MCF 10A (cell line): Measurements from ENCODE around the gene MAPKBP1. TPM values are rescaled to one million over a fixed set of nuclear protein-coding genes. Genes with fewer than 3 reads are reported as not detected.

Experiments used
- BruUV-seq: library from RNA; stranded (reverse); fragments of 400-500 nt; replicated peaks from 2 replicates; lab custom pipeline; 2021; lab: Mats Ljungman, UMichigan
- CTCF ChIA-PET: fragments of 300-600 bp; sonication (Branson Sonifier 250); formaldehyde crosslinking; extraction: SDS; loops from one replicate; lab custom pipeline; 2021; ENCODE audit warnings: antibody characterized with exemption, inconsistent platforms; lab: Yijun Ruan, JAX
- POLR2A ChIA-PET: fragments of 300-600, 350-650 bp; sonication (Branson Sonifier 250); formaldehyde crosslinking; extraction: SDS; loops from one replicate; lab custom pipeline; 2020; ENCODE audit warnings: antibody characterized with exemption, inconsistent platforms; lab: Yijun Ruan, JAX
- DNase-seq: peaks from one replicate; pipeline ENCODE4 v3.0.0-alpha.2; 2018; ENCODE audit not compliant: unreplicated experiment
- H3K27ac Mint-ChIP-seq: one replicate; pipeline ENCODE4 v1.8.0; 2022; ENCODE audit warnings: mild to moderate bottlenecking, low read depth, mixed read lengths; ENCODE audit not compliant: unreplicated experiment
- H3K27me3 Mint-ChIP-seq: one replicate; pipeline ENCODE4 v1.8.0; 2022; ENCODE audit warnings: mixed read lengths; ENCODE audit not compliant: insufficient read depth, unreplicated experiment
- H3K36me3 Mint-ChIP-seq: one replicate; pipeline ENCODE4 v1.8.0; 2022; ENCODE audit warnings: mild to moderate bottlenecking, moderate library complexity, mixed read lengths; ENCODE audit not compliant: insufficient read depth, unreplicated experiment
- H3K4me1 Mint-ChIP-seq: one replicate; pipeline ENCODE4 v1.8.0; 2022; ENCODE audit warnings: mixed read lengths; ENCODE audit not compliant: insufficient read depth, unreplicated experiment
- H3K4me3 Mint-ChIP-seq: one replicate; pipeline ENCODE4 v1.8.0; 2022; ENCODE audit warnings: mild to moderate bottlenecking, moderate library complexity, mixed read lengths; ENCODE audit not compliant: unreplicated experiment
- H3K9me3 Mint-ChIP-seq: one replicate; pipeline ENCODE4 v1.8.0; 2022; ENCODE audit warnings: mixed read lengths; ENCODE audit not compliant: unreplicated experiment
- intact Hi-C: fragments of 100-400 bp; cut with micrococcal nuclease; formaldehyde crosslinking; loops from 2 replicates; pipeline ENCODE4 v1.14.1; 2022
- total RNA-seq: library from RNA; stranded (reverse); gene quantifications from 2 replicates; pipeline ENCODE4 v1.2.3, GENCODE V29; 2022
- TF ChIP-seq, protein P1 (sequence below): fragments of 200-600 bp; IDR thresholded peaks from one replicate; pipeline ENCODE4 v1.8.0; 2022; ENCODE audit warnings: antibody characterized with exemption, mild to moderate bottlenecking; ENCODE audit not compliant: unreplicated experiment

Gene MAPKBP1
- total RNA-seq, 1 experiment from 2014 or later: 35.0 TPM

DNA sequence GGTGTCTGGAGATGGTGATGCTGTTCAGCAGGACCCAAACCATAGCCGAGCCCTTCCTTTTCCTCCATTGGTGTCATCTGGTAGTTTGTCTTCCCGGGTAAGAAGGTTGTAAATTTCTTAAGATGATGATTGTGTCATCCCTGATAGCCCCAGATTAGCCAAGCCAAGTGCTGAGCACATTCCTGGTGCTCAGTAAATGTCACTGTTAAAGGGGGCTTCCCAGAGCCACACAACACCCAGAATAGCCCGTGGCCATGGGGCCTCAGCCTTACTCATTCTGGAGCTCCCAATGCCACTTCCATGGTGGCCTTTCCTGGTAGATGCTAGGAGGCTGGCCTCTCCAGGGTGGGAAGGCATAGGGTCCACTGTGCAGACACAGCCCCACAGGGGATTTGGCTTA, 59.8 kb downstream of the MAPKBP1 start:
- no peak overlapping the region for H3K27ac Mint-ChIP-seq

DNA sequence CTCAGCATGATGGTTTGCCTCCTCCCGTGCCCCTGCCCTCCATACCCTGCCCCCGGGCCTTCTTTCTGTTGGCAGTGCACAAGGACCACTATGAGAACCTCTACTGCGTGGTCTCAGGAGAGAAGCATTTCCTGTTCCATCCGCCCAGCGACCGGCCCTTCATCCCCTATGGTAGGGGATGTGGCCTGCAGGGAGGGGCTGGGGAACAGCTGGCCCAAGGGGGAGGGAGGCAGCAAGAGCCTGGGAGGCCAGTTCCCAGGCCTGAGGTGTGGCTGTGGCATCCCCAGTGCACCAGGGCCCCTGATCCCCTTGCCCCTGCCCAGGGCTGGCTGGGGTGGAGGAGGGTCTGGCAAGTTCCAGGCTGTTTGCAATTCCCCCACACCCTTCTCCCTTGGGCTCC, 61.8 kb downstream of the MAPKBP1 start:
- CTCF ChIA-PET: interaction anchor here (0.9 kb wide), 1 partner anchor 63 kb away, joined by 3 read pairs; no protein-coding TSS in a partner anchor
- Mint-ChIP-seq H3K4me3 (no peak overlapping the region), H3K36me3 (no peaks in the 10 kb centered on the region), H3K27ac (no peak overlapping the region), H3K4me1 (peaks cover 13% of the 10 kb centered on the region), H3K9me3 (no peaks in the 10 kb centered on the region), H3K27me3 (no peaks in the 10 kb centered on the region)
- BruUV-seq: no TSS peak
- intact Hi-C loops: no loop called here
- POLR2A ChIA-PET: no interaction called here
- DNase-seq: no peak
- TF ChIP-seq, protein P1, sequence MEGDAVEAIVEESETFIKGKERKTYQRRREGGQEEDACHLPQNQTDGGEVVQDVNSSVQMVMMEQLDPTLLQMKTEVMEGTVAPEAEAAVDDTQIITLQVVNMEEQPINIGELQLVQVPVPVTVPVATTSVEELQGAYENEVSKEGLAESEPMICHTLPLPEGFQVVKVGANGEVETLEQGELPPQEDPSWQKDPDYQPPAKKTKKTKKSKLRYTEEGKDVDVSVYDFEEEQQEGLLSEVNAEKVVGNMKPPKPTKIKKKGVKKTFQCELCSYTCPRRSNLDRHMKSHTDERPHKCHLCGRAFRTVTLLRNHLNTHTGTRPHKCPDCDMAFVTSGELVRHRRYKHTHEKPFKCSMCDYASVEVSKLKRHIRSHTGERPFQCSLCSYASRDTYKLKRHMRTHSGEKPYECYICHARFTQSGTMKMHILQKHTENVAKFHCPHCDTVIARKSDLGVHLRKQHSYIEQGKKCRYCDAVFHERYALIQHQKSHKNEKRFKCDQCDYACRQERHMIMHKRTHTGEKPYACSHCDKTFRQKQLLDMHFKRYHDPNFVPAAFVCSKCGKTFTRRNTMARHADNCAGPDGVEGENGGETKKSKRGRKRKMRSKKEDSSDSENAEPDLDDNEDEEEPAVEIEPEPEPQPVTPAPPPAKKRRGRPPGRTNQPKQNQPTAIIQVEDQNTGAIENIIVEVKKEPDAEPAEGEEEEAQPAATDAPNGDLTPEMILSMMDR: no peak

More for the DNA sequence above, 59.8 kb downstream of the MAPKBP1 start:
- H3K36me3 Mint-ChIP-seq: peaks cover 10% of the 10 kb centered on the region
- intact Hi-C loops: no loop called here
- DNase-seq: no peak
- ChIA-PET POLR2A (interaction anchor here (0.6 kb wide), 1 partner anchor 12 kb away, joined by 3 read pairs; no protein-coding TSS in a partner anchor), CTCF (interaction anchor here (0.6 to 3.9 kb wide), 3 partner anchors 61 to 929 kb away, joined by 3 to 11 read pairs (median 5); partner anchors contain the start of gene MAPKBP1)
- H3K27me3 Mint-ChIP-seq: no peaks in the 10 kb centered on the region
- H3K9me3 Mint-ChIP-seq: no peaks in the 10 kb centered on the region
- no peak overlapping the region for H3K4me3 Mint-ChIP-seq
- BruUV-seq: no TSS peak
- H3K4me1 Mint-ChIP-seq: peaks cover 15% of the 10 kb centered on the region
- TF ChIP-seq, protein P1: no peak

DNA sequence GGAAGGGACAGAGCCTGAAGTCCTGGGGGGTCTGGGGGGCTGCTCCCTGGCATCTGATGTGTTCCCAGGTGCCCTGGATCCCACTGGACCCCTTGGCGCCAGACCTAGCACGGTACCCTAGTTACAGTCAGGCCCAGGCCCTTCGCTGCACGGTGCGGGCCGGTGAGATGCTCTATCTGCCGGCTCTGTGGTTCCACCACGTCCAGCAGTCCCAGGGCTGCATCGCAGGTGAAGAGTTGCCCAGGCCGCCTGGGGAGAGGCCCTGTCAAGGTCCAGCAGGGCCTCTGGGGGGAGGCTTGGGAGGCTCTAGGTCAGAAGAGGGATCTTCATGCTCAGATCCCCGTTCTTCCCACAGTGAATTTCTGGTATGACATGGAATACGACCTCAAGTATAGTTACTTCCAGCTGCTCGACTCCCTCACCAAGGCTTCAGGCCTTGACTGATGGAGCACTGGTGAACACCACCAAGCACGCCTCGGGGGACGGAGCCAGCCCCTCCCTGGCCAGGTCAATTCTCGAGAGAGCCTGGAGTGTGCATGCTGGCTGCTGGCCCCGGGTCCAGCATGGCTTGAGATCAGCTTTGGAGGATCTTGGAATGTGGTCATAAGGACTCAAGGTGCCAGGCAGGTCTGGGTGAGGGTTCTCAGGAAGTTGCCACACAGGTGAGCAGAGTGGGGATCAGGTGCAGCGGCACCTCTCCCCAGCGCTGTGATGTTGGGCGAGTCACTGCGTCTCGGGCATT, 62.6 kb downstream of the MAPKBP1 start:
- no peaks in the 10 kb centered on the region for H3K27me3 Mint-ChIP-seq
- peaks cover 13% of the 10 kb centered on the region for H3K4me1 Mint-ChIP-seq
- H3K36me3 Mint-ChIP-seq: no peaks in the 10 kb centered on the region
- BruUV-seq: TSS peak; percentile 12
- H3K27ac Mint-ChIP-seq: no peak overlapping the region
- no peak for DNase-seq
- intact Hi-C loops: no loop called here
- no peaks in the 10 kb centered on the region for H3K9me3 Mint-ChIP-seq
- TF ChIP-seq, protein P1: no peak
- ChIA-PET POLR2A (interaction anchor here (2.3 kb wide), 1 partner anchor 8 kb away, joined by 11 read pairs; no protein-coding TSS in a partner anchor), CTCF (interaction anchor here (0.9 kb wide), 1 partner anchor 64 kb away, joined by 3 read pairs; no protein-coding TSS in a partner anchor)
- no peak overlapping the region for H3K4me3 Mint-ChIP-seq

DNA sequence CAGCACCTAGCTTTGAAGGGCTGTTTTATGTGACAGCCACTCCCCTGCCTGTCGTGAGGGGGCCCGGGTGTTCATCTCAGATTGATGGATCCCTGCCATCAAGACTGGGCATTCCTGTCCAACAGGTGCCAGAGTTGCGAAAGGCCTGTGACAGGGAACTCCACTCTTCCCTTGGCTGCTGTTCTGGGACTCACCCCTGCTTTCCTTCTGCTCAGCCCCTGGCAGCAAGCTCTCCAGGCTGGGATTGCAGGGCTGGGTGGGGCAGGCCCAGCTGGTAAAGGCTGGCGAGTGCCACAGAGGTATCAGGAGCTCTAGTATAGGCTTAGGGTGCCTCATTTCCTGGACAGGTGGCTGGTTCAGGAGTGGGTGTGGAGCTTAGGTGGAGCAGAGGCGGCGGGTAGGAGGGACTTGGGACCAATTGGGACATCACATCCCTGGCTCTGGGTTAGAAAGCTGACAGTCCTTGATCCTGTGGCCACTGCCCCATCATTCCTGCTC, 64.2 kb downstream of the MAPKBP1 start, which contains the start of gene PLA2G4B:
TSS of gene PLA2G4B (plus strand) at position 448 of the 498 bp plus-strand sequence. CDS start 67 bp downstream, outside the sequence.
- DNase-seq: peak; percentile 66
- no TSS peak for BruUV-seq
- Mint-ChIP-seq H3K4me3 (no peak within 1 kb of the TSS), H3K36me3 (peaks cover 6% of the 10 kb centered on the region), H3K9me3 (no peaks in the 10 kb centered on the region), H3K27ac (no peak within 1 kb of the TSS), H3K27me3 (no peaks in the 10 kb centered on the region), H3K4me1 (peaks cover 6% of the 10 kb centered on the region)
- ChIA-PET CTCF (interaction anchor here (0.6 to 1.2 kb wide), 3 partner anchors 13 to 66 kb away, joined by 3 to 4 read pairs (median 3); no protein-coding TSS in a partner anchor), POLR2A (interaction anchor here (0.6 to 2.3 kb wide), 5 partner anchors 10 to 290 kb away, joined by 3 to 11 read pairs (median 4); partner anchors contain the start of gene MAPKBP1)
- TF ChIP-seq, protein P1: no peak
- intact Hi-C loops: no loop called here
